ENCODE data around the gene SLC27A5. TPM values are rescaled to one million over a fixed set of nuclear protein-coding genes. Genes with fewer than 3 reads are reported as not detected.
A peak's percentile ranks its signal among the peaks of the same experiment; 100 is the strongest.

Gene SLC27A5
- total and polyA plus RNA-seq, 9 of the 15 experiments (the other 6 are each of a cell fraction or from before 2014, with no cell fraction given) = 42.2 to 318 (median 64.7) TPM

DNA sequence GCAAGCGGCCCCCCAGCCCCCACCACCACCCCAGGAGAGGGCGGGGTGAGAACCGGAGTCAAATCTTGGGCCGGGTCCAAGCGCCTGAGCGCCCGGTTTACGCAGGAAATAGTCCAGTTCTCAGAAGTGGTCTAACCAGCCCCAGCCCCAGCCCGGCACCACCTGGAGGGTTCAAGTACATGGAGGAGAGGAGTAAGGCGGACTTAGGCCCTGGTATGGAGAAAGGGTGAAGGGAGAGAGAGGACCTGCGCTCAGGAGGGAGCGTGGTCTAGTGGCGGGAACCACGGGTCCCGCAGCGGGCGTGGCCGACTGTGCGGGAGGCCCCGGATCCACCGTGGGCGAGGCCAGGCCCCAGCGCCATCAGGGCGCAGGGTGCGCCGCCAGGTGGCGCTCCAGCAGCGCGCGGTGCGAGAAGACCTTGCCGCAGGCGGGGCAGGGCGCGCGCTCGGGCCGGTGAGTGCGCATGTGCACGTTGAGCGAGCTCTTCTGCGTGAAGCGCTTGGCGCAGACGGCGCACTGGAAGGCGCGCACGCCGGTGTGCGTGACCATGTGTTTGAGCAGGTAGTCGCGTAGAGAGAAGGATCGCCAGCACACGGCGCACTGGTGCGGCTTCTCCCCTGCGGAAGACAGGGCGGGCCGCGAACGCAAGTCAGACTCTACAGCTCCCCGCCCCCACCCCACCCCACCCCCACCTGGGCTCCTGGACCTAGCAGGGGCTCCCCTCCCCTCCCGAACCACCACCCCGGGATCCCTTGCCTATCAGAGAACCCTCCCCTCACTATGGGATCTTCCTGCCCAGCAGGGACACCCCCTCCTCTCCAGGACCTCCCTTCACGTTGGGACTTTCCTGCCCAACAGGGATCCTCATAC, 2.1 kb upstream of the SLC27A5 start (continued):
- TF ChIP-seq, protein P1, sequence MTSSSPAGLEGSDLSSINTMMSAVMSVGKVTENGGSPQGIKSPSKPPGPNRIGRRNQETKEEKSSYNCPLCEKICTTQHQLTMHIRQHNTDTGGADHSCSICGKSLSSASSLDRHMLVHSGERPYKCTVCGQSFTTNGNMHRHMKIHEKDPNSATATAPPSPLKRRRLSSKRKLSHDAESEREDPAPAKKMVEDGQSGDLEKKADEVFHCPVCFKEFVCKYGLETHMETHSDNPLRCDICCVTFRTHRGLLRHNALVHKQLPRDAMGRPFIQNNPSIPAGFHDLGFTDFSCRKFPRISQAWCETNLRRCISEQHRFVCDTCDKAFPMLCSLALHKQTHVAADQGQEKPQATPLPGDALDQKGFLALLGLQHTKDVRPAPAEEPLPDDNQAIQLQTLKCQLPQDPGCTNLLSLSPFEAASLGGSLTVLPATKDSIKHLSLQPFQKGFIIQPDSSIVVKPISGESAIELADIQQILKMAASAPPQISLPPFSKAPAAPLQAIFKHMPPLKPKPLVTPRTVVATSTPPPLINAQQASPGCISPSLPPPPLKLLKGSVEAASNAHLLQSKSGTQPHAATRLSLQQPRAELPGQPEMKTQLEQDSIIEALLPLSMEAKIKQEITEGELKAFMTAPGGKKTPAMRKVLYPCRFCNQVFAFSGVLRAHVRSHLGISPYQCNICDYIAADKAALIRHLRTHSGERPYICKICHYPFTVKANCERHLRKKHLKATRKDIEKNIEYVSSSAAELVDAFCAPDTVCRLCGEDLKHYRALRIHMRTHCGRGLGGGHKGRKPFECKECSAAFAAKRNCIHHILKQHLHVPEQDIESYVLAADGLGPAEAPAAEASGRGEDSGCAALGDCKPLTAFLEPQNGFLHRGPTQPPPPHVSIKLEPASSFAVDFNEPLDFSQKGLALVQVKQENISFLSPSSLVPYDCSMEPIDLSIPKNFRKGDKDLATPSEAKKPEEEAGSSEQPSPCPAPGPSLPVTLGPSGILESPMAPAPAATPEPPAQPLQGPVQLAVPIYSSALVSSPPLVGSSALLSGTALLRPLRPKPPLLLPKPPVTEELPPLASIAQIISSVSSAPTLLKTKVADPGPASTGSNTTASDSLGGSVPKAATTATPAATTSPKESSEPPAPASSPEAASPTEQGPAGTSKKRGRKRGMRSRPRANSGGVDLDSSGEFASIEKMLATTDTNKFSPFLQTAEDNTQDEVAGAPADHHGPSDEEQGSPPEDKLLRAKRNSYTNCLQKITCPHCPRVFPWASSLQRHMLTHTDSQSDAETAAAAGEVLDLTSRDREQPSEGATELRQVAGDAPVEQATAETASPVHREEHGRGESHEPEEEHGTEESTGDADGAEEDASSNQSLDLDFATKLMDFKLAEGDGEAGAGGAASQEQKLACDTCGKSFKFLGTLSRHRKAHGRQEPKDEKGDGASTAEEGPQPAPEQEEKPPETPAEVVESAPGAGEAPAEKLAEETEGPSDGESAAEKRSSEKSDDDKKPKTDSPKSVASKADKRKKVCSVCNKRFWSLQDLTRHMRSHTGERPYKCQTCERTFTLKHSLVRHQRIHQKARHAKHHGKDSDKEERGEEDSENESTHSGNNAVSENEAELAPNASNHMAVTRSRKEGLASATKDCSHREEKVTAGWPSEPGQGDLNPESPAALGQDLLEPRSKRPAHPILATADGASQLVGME (CRISPR knock-in tag; IDR thresholded peaks at IDR 0.05) = 0 out of 2 replicates have a peak, but pooled peaks have one; percentile 27
- peak; percentile 98 for TF ChIP-seq RB1 (IDR thresholded peaks at IDR 0.05; ENCODE audit: low read depth)
- TF ChIP-seq, protein P2, sequence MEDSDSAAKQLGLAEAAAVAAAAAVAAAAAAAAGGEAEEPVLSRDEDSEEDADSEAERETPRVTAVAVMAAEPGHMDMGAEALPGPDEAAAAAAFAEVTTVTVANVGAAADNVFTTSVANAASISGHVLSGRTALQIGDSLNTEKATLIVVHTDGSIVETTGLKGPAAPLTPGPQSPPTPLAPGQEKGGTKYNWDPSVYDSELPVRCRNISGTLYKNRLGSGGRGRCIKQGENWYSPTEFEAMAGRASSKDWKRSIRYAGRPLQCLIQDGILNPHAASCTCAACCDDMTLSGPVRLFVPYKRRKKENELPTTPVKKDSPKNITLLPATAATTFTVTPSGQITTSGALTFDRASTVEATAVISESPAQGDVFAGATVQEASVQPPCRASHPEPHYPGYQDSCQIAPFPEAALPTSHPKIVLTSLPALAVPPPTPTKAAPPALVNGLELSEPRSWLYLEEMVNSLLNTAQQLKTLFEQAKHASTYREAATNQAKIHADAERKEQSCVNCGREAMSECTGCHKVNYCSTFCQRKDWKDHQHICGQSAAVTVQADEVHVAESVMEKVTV (CRISPR knock-in tag; IDR thresholded peaks at IDR 0.05) = peak; percentile 46; the same call in 1 of the 2 replicates
- TF ChIP-seq L3MBTL2 (IDR thresholded peaks at IDR 0.05) = peak; percentile 94
- 0 out of 2 replicates have a peak, but pooled peaks have one; percentile 11 for TF ChIP-seq NR4A1 (CRISPR knock-in tag; IDR thresholded peaks at IDR 0.05)
- no peak for TF ChIP-seq NR4A1 (tag; IDR thresholded peaks at IDR 0.05)
- TF ChIP-seq CTCF (IDR thresholded peaks at IDR 0.05 in 2 of 3, conservative IDR thresholded peaks at IDR 0.05 in 1 of 3; ENCODE audit: insufficient read depth in 2 of 3, low read depth in 1 of 3, low read length in 3 of 3) = peak; percentile 85 to 90 (median 90)
- TF ChIP-seq, protein P3, sequence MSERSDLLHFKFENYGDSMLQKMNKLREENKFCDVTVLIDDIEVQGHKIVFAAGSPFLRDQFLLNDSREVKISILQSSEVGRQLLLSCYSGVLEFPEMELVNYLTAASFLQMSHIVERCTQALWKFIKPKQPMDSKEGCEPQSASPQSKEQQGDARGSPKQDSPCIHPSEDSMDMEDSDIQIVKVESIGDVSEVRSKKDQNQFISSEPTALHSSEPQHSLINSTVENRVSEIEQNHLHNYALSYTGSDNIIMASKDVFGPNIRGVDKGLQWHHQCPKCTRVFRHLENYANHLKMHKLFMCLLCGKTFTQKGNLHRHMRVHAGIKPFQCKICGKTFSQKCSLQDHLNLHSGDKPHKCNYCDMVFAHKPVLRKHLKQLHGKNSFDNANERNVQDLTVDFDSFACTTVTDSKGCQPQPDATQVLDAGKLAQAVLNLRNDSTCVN (CRISPR knock-in tag; IDR thresholded peaks at IDR 0.05) = no peak
- 0 out of 2 replicates have a peak, but pooled peaks have one; percentile 24 for TF ChIP-seq ARID1B (IDR thresholded peaks at IDR 0.05)
- peak; percentile 53; the same call in 1 of the 2 replicates for TF ChIP-seq ZBTB1 (CRISPR knock-in tag; IDR thresholded peaks at IDR 0.05; ENCODE audit: borderline replicate concordance, low read depth)
- TF ChIP-seq SP1 (CRISPR knock-in tag; IDR thresholded peaks at IDR 0.05) = peak; percentile 60
- peak; percentile 48 for TF ChIP-seq TCF3 (CRISPR knock-in tag; IDR thresholded peaks at IDR 0.05)
- TF ChIP-seq JUN (IDR thresholded peaks at IDR 0.05; ENCODE audit: borderline replicate concordance, low read depth, low read length) = peak; percentile 48; the same call in 1 of the 2 replicates
- TF ChIP-seq JUN (CRISPR knock-in tag; IDR thresholded peaks at IDR 0.05; ENCODE audit: borderline replicate concordance) = peak; percentile 15; the same call in 1 of the 2 replicates
- TF ChIP-seq ZNF12 (CRISPR knock-in tag; IDR thresholded peaks at IDR 0.05) = no peak
- peak; percentile 92 for TF ChIP-seq CXXC5 (CRISPR knock-in tag; IDR thresholded peaks at IDR 0.05)

Data from K562 (cell line).